ENCODE results near the gene PPP4R1.

- no peak for TF ChIP-seq TEAD1 (CRISPR knock-in tag; IDR thresholded peaks at IDR 0.05)
- TF ChIP-seq, protein P1, sequence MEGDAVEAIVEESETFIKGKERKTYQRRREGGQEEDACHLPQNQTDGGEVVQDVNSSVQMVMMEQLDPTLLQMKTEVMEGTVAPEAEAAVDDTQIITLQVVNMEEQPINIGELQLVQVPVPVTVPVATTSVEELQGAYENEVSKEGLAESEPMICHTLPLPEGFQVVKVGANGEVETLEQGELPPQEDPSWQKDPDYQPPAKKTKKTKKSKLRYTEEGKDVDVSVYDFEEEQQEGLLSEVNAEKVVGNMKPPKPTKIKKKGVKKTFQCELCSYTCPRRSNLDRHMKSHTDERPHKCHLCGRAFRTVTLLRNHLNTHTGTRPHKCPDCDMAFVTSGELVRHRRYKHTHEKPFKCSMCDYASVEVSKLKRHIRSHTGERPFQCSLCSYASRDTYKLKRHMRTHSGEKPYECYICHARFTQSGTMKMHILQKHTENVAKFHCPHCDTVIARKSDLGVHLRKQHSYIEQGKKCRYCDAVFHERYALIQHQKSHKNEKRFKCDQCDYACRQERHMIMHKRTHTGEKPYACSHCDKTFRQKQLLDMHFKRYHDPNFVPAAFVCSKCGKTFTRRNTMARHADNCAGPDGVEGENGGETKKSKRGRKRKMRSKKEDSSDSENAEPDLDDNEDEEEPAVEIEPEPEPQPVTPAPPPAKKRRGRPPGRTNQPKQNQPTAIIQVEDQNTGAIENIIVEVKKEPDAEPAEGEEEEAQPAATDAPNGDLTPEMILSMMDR (IDR thresholded peaks at IDR 0.05): no peak
Measured at GRCh38 chr18:9507565-9508088, 106.7 kb downstream of the PPP4R1 start.
